DMS53 (cell line): Measurements from ENCODE around the gene SYNGR3.
A peak's percentile ranks its signal among the peaks of the same experiment; 100 is the strongest.
"Not testable (repeated sequence)": the region's sequence is repeated elsewhere in the genome, so short reads cannot be mapped to it uniquely, and the experiment has no call there.

ENCODE experiments used
- DNase-seq: peaks from one replicate; lab custom pipeline; 2025; lab: John Stamatoyannopoulos, UW

The SYNGR3 gene

GRCh38 chr16:2028620-2029220 lies 39.0 kb downstream of the SYNGR3 start:
- peak; percentile 44 for DNase-seq

- no peak for DNase-seq
Observed at GRCh38 chr16:2029350-2029749, 39.6 kb downstream of the SYNGR3 start.

- no peak for DNase-seq
Observed at GRCh38 chr16:2030036-2030435, 40.3 kb downstream of the SYNGR3 start.

- no peak for DNase-seq
Observed at GRCh38 chr16:2031081-2031577, 41.4 kb downstream of the SYNGR3 start.

GRCh38 chr16:2032285-2033056 lies 42.7 kb downstream of the SYNGR3 start:
- no peak for DNase-seq

- peak; percentile 37 for DNase-seq
Observed at GRCh38 chr16:2033057-2033908, 43.5 kb downstream of the SYNGR3 start.

GRCh38 chr16:2033909-2034695 lies 44.3 kb downstream of the SYNGR3 start:
- DNase-seq = not testable (repeated sequence)

- DNase-seq = no peak
Observed at GRCh38 chr16:2034696-2035430, 45.1 kb downstream of the SYNGR3 start.

GRCh38 chr16:2035431-2036199 lies 45.8 kb downstream of the SYNGR3 start:
- DNase-seq = peak; percentile 68

GRCh38 chr16:2036200-2036966 lies 46.6 kb downstream of the SYNGR3 start:
- DNase-seq = no peak

- no peak for DNase-seq
Observed at GRCh38 chr16:2037115-2037514, 47.3 kb downstream of the SYNGR3 start.

- no peak for DNase-seq
Observed at GRCh38 chr16:2037647-2038381, 48.0 kb downstream of the SYNGR3 start.

- DNase-seq = peak; percentile 53
Observed at GRCh38 chr16:2038382-2039231, 48.8 kb downstream of the SYNGR3 start.

- DNase-seq = peak; percentile 98
Observed at GRCh38 chr16:2039274-2040031, 49.7 kb downstream of the SYNGR3 start.

- DNase-seq = peak; percentile 50
Observed at GRCh38 chr16:2040041-2040786, 50.4 kb downstream of the SYNGR3 start.

GRCh38 chr16:2040787-2041522 lies 51.2 kb downstream of the SYNGR3 start:
- peak; percentile 89 for DNase-seq
